Gastroesophageal sphincter (tissue), 2 donors: ENCODE data around the gene UNKL.

Experiments
- POLR2A ChIP-seq, 2 donors: fragments of 450-650 bp; IDR thresholded peaks; one replicate each; pipeline ENCODE4 v1.6.1; 2017; ENCODE audit warnings: antibody characterized with exemption in 2 of 2, mild to moderate bottlenecking in 2 of 2, moderate library complexity in 1 of 2
- POLR2AphosphoS5 ChIP-seq: sonication (generic); formaldehyde crosslinking; IDR thresholded peaks from one replicate; pipeline ENCODE4 v1.6.1; 2017; ENCODE audit warnings: antibody characterized with exemption

DNA sequence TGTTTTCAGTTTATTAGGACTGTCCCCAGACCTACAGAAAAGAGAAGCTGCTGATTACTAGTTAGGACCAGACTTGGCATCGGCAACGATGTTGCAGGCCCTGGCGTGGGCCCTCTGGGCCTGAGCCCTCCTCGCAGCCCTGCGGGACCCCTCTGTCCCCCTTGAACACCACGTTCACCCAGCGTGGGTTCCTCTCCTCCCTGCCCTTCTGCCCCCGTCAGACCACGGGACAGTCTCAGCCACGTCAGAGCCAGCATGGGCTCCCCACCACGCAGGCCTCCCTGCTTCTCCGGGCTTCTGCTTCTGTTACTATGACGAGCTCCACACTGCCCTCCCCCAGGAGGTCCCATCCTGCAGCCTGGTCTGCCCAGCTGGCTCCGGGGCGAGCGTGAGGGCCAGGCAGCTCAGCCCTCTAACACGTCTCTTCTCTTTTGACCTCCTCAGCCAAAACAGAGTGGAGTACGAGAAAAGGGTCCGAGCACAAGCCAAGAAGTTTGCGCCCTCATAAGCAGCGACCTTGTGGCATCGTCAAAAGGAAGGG, 90.1 kb downstream of the UNKL start:
- TF ChIP-seq POLR2A (IDR thresholded peaks at IDR 0.05) (no peak), POLR2AphosphoS5 (no peak)
